ENCODE results near the gene UPF3A.

- TF ChIP-seq ZNF274 (IDR thresholded peaks at IDR 0.05; ENCODE audit: low read length) (no peak), ZNF274 (tag by site-specific recombination; IDR thresholded peaks at IDR 0.05; ENCODE audit: borderline replicate concordance) (no peak), CTCF (tag by site-specific recombination; IDR thresholded peaks at IDR 0.05) (no peak), ZBTB11 (tag by site-specific recombination; conservative IDR thresholded peaks at IDR 0.05; ENCODE audit: low read depth) (no peak), IKZF3 (tag by site-specific recombination; IDR thresholded peaks at IDR 0.05) (no peak), ZNF707 (tag by site-specific recombination; IDR thresholded peaks at IDR 0.05) (no peak), PATZ1 (tag by site-specific recombination; IDR thresholded peaks at IDR 0.05) (no peak), ATF2 (tag by site-specific recombination; IDR thresholded peaks at IDR 0.05; ENCODE audit: low read depth) (no peak), ZNF513 (tag by site-specific recombination; IDR thresholded peaks at IDR 0.05) (no peak), ZNF768 (tag by site-specific recombination; IDR thresholded peaks at IDR 0.05) (no peak), ZNF292 (tag by site-specific recombination; IDR thresholded peaks at IDR 0.05; ENCODE audit: borderline replicate concordance, low read depth) (no peak), ZNF19 (tag by site-specific recombination; IDR thresholded peaks at IDR 0.05; ENCODE audit: low read depth) (no peak), REST (tag by site-specific recombination; IDR thresholded peaks at IDR 0.05) (no peak), BCL6B (tag by site-specific recombination; IDR thresholded peaks at IDR 0.05) (no peak)
Measured at GRCh38 chr13:114284680-114285079, 3.3 kb downstream of the UPF3A start.
